Thymus (tissue), 14 donors: Measurements from ENCODE around the gene SIRT7. TPM values are rescaled to one million over a fixed set of nuclear protein-coding genes. Genes with fewer than 3 reads are reported as not detected.

Experiments
- DNase-seq, 9 donors: peaks; one replicate each; pipeline ENCODE4 v3.0.0-alpha.2; 2013; ENCODE audit warnings: low spot score in 9 of 9, low read depth in 6 of 9, missing footprints in 1 of 9
- H3K27ac ChIP-seq, 2 donors: one replicate each; pipeline ENCODE4 v1.5.1; 2013; ENCODE audit warnings: control low read depth in 1 of 2, low read depth in 1 of 2, low read length in 1 of 2, mild to moderate bottlenecking in 1 of 2, moderate library complexity in 1 of 2
- H3K27me3 ChIP-seq, 2 donors: one replicate each; pipeline ENCODE4 v1.5.1; 2013; ENCODE audit warnings: low read length in 1 of 2; ENCODE audit not compliant: control insufficient read depth in 2 of 2, insufficient read depth in 1 of 2
- H3K36me3 ChIP-seq, 2 donors: one replicate each; pipeline ENCODE4 v1.5.1; 2013; ENCODE audit warnings: low read length in 1 of 2, mild to moderate bottlenecking in 1 of 2, moderate library complexity in 1 of 2; ENCODE audit not compliant: control insufficient read depth in 2 of 2, insufficient read depth in 2 of 2
- H3K4me1 ChIP-seq, 2 donors: one replicate each; pipeline ENCODE4 v1.5.1; 2013; ENCODE audit warnings: low read length in 2 of 2; ENCODE audit not compliant: control insufficient read depth in 2 of 2, insufficient read depth in 2 of 2
- H3K4me3 ChIP-seq, 2 donors: one replicate each; pipeline ENCODE4 v1.5.1; 2013; ENCODE audit warnings: low read length in 2 of 2, control low read depth in 1 of 2, mild to moderate bottlenecking in 1 of 2
- H3K9me3 ChIP-seq, 2 donors: one replicate each; pipeline ENCODE4 v1.5.1; 2013; ENCODE audit warnings: low read length in 1 of 2, mild to moderate bottlenecking in 1 of 2; ENCODE audit not compliant: control insufficient read depth in 2 of 2, insufficient read depth in 1 of 2
- WGBS: extraction: QIAGEN DNeasy Blood & Tissue Kit; methylation state at CpG from one replicate; pipeline ENCODE4 v1.1.7; 2013; 5-methylcytosine and 5-hydroxymethylcytosine counted together
- long read RNA-seq, 10 donors: transcript quantifications; one replicate each; lab custom pipeline, GENCODE V29; 2026
- polyA plus RNA-seq: library from polyadenylated mRNA; stranded (reverse); fragments of 200-250 nt; gene quantifications from one replicate; pipeline ENCODE4 v1.2.3, GENCODE V29; 2013
- total RNA-seq: library from RNA; stranded (reverse); fragments of 120-200 nt; gene quantifications from one replicate; pipeline ENCODE4 v1.2.4, GENCODE V29; 2013
- donor health status: healthy.

The SIRT7 gene
- total RNA-seq (16.1 TPM), polyA plus RNA-seq (47.7 TPM)
- long read RNA-seq, donor 1, result 0 reads
- long read RNA-seq, donor 2, transcript SIRT7-201 (10 exons, 1,743 nt), result major isoform, 5 of 15 reads
- long read RNA-seq, donor 2, partial matches to known transcripts, result 6 of 15 reads
- long read RNA-seq, donor 2, other reads (novel, unspliced or antisense), result 0 of 15 reads
- long read RNA-seq, donor 3, partial matches to known transcripts, result 0 of 8 reads
- long read RNA-seq, donor 3, other reads (novel, unspliced or antisense), result 0 of 8 reads
- long read RNA-seq, donor 4, result 0 reads
- long read RNA-seq, donor 5, partial matches to known transcripts, result 0 of 5 reads
- long read RNA-seq, donor 5, other reads (novel, unspliced or antisense), result 0 of 5 reads
- long read RNA-seq, donor 6, result 0 reads
- long read RNA-seq, donor 7, partial matches to known transcripts, result 8 of 9 reads
- long read RNA-seq, donor 7, other reads (novel, unspliced or antisense), result 0 of 9 reads
- long read RNA-seq, donor 8, partial matches to known transcripts, result 0 of 1 reads
- long read RNA-seq, donor 8, other reads (novel, unspliced or antisense), result 0 of 1 reads
- long read RNA-seq, donor 9, partial matches to known transcripts, result 0 of 2 reads
- long read RNA-seq, donor 9, other reads (novel, unspliced or antisense), result 0 of 2 reads
- long read RNA-seq, donor 10, partial matches to known transcripts, result 0 of 3 reads
- long read RNA-seq, donor 10, other reads (novel, unspliced or antisense), result 0 of 3 reads

GRCh38 chr17:81917565-81918332 is at the start of gene SIRT7:
Gene SIRT7, minus strand, starts transcription at chr17:81918176. Its CDS starts 45 bp downstream, at chr17:81918131.
- Histone ChIP-seq H3K4me3 (peak within 1 kb of the TSS; percentile 59 to 89), H3K4me1 (peaks cover 12 to 15% of the 10 kb centered on the region in 2 donors), H3K9me3 (no peaks in the 10 kb centered on the region), H3K27ac (peak within 1 kb of the TSS; percentile 55 to 75), H3K27me3 (no peaks in the 10 kb centered on the region), H3K36me3 (peaks cover 51% of the 10 kb centered on the region in 2 donors)
- WGBS, result under 1% methylated on average over 94 of the region's 94 CpGs
- peak; percentile 43 to 92 (median 79) for DNase-seq

DNA sequence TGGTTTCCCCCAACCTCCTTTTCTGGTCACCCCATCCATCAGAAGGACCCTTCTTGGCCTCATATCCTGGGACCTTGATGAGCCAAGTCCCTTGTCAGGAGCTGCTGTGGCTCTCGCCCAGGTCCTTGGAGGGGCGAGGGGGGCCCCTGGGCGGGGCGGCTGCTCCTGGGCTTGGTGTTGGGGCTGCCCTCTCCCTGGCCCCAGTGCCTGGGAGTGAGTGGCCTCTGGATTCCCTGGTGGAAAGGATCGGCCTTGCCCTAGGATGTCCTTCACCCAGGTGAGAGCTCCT is 49.2 kb upstream of the SIRT7 start:
- Histone ChIP-seq H3K27me3 (peaks cover 23 to 55% of the 10 kb centered on the region in 2 donors), H3K27ac (no peak overlapping the region), H3K4me1 (peaks cover 23 to 40% of the 10 kb centered on the region in 2 donors), H3K9me3 (no peaks in the 10 kb centered on the region), H3K4me3 (peak overlapping the region; percentile 47 to 49), H3K36me3 (no peaks in the 10 kb centered on the region)
- WGBS, result 24% methylated on average over 5 of the region's 5 CpGs
- no peak for DNase-seq

DNA sequence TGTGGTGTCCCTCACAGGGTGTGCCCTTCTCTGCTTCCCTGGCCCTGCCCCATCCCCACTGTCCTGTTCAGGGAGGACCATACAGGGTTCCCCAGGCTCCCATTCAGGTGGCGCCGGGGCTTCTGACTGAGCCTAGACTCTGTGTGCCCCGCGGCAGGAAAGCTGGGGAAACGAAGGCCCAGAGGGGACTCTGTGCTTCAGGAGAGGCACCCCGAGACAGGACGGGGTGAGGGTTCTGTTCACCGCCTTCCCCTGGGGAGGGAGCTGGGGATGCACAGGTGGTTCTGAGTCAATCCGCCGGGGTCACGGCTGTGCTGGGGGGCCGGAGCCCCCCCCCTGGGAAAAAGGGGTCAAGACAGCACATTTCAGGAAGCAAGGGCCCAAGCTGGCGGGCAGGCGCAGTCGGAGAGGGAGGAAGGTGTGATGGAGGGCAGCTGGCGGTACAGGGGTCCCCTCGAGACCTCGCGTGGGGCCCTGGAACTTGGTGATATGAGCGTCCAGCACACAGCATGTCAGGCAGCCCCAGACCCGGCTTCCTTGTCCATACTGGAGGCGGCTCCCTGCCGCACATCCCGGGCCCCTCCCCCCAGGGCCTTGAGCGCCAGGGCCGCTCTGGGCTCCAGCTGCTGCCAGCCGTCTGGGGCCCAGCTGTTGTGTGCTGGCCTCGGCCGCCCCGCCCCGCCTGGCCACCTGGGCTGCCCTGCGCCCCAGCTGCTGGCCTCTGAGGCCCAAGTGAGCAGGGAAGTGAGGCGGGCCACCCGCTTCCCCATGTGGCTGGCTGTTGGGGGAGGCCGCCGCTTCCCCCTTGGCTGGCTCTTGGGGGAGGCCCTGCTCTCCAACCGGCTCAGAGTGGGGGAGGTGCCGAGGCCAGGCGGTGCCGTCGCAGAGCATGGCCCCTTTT is 48.6 kb upstream of the SIRT7 start:
- H3K27me3 ChIP-seq, result peaks cover 29 to 59% of the 10 kb centered on the region in 2 donors
- H3K27ac ChIP-seq, result peak overlapping the region in 1 of 2 donors; percentile 18
- H3K4me3 ChIP-seq, result peak overlapping the region in 1 of 2 donors; percentile 49
- 28% methylated on average over 41 of the region's 41 CpGs for WGBS
- DNase-seq, result peak in 4 of 9 donors; percentile 36 to 75 (median 49)
- peaks cover 23 to 40% of the 10 kb centered on the region in 2 donors for H3K4me1 ChIP-seq
- no peaks in the 10 kb centered on the region for H3K9me3 ChIP-seq
- no peaks in the 10 kb centered on the region for H3K36me3 ChIP-seq

DNA sequence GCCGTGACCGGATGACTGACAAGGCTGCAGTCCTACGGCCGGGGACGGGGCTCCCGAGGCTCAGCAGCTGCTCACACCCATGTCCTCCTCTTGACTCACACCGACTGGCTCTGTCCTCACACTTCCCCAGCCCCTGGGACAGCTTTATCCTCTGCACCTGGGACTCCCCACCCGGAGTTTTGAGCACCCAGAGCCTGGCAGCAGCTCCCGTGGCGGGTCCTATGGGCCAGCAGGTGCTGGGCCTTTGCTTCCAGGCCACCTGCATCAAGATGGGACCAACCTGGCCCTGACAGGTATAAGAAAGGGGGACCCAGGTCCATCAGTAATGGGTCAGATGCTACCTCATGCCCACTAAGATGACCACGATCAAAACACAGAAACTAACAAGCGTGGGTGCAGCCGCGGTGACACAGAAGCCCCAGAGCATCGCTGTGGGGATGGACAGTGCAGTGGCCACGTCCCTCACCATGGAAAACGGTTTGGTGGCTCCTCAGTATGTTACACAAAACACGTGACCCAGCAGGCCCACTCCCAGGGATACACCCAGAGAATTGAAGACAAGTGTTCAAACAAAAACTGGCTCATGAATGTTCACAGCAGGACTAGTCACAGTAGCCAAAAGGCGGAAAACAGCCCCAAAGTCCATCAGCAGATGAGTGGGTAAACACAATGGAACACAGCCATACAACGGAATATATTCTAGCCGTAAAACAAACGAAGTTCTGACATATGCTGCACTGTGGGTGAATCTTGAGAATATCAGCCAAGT is 46.3 kb upstream of the SIRT7 start:
- no peak overlapping the region for H3K4me3 ChIP-seq
- 92% methylated on average over 22 of the region's 22 CpGs for WGBS
- H3K9me3 ChIP-seq, result no peaks in the 10 kb centered on the region
- peaks cover 52 to 76% of the 10 kb centered on the region in 2 donors for H3K27me3 ChIP-seq
- peaks cover 35 to 40% of the 10 kb centered on the region in 2 donors for H3K4me1 ChIP-seq
- H3K36me3 ChIP-seq, result no peaks in the 10 kb centered on the region
- no peak overlapping the region for H3K27ac ChIP-seq
- no peak for DNase-seq

DNA sequence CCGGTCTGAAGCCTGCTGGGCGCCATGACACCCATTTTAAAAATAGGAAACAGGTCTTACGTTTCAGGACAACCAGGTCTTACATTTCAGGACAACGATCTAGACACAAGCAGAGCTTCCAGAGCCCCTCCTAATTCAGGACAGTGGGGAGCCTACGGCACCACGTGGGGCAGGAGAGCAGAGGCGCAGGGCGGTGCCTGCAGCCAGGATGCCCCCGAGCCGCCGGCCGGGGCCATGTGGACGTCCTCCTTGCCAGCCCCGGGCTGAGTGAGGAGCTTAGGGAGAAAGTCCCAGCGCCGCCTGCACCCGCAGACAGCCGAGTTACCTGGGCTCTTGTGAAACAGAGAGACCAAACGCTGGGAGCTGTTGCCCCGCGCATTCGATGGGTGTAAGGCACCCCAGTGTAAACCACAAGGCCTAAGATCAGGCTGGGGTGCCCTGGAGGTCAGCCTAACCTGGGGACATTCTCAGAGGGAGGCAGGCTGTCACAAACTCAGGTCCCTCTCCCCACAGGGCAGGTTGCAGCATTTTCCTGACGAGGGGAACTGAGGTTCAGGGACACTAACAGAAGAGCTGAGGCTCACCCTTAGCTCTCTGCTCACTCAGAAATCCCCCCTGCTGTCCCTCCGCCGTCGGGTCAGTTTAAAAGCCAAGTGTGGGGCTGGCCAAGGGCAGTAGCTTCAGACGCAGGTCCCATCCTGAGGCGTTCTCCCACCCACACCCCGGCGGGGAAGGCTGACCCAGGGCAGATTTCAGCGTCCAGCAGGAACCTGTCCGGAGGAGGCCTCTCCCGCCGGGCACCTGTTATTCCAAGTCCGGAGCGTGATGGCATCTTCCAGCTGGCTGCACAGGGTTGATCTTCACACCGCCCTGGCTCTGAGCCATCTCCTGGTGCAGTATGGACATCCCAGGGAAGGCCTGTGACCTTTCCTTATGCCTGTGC is 44.8 kb upstream of the SIRT7 start:
- DNase-seq, result no peak
- Histone ChIP-seq H3K4me3 (no peak overlapping the region), H3K27ac (no peak overlapping the region), H3K36me3 (no peaks in the 10 kb centered on the region), H3K9me3 (no peaks in the 10 kb centered on the region), H3K27me3 (peaks cover 67 to 91% of the 10 kb centered on the region in 2 donors), H3K4me1 (peaks cover 27 to 28% of the 10 kb centered on the region in 2 donors)
- 89% methylated on average over 37 of the region's 37 CpGs for WGBS

- no peaks in the 10 kb centered on the region for H3K36me3 ChIP-seq
- no peak overlapping the region for H3K27ac ChIP-seq
- 24% methylated on average over 82 of the region's 82 CpGs for WGBS
- H3K27me3 ChIP-seq, result peaks cover 68 to 91% of the 10 kb centered on the region in 2 donors
- H3K4me1 ChIP-seq, result peaks cover 18% of the 10 kb centered on the region in 2 donors
- peak overlapping the region in 1 of 2 donors; percentile 41 for H3K4me3 ChIP-seq
- no peaks in the 10 kb centered on the region for H3K9me3 ChIP-seq
- no peak for DNase-seq
Observed at GRCh38 chr17:81961521-81962498, 43.8 kb upstream of the SIRT7 start.
